ENCODE results near the gene GPRC5C. TPM values are rescaled to one million over a fixed set of nuclear protein-coding genes. Genes with fewer than 3 reads are reported as not detected.

The GPRC5C gene
- total and polyA plus RNA-seq, 2 of the 13 experiments (the other 11 are each of a cell fraction or from before 2014, with no cell fraction given), result 85.6 to 300 TPM

DNA sequence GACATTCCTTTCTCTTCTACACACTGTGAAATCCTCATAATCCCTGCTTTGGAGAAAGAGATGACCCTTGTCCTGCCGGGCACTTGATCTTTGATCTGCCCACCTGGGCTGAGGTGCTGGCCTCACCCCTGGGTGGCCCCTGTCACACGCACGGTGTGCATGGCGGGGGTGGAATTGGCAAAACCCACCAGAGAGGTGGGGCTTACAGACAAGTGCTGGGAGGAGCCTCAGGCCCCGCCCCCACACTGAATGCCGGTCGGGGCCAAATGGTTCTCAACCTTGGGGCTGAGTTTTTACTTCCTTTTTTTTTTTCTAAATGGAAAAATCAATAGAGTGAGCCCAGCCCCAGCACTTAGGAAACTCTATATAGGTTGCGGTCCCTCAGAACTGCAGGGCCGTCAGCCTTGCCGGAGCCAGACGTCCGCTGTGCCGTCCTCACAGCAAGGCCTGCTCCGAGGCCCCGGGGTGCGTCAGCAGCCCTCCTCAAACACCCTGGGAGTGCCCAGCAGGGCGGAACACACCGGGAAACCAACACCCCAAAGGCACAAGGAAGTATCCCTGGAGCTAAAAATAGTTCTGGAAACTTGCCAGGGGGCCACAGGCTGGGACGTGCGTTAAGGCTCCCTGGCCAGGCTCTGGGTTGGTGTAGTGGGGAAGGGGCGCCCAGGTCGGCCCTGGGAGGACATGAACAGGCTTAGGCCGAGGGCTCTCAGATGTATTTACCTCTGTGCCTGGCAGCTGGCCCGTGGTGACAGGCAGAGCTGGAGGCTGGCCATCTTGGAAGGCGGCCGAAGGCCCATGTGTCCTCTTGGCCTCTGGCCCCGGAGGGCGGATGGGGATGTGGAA is 11.0 kb downstream of the GPRC5C start (continued):
- TF ChIP-seq, protein P1, sequence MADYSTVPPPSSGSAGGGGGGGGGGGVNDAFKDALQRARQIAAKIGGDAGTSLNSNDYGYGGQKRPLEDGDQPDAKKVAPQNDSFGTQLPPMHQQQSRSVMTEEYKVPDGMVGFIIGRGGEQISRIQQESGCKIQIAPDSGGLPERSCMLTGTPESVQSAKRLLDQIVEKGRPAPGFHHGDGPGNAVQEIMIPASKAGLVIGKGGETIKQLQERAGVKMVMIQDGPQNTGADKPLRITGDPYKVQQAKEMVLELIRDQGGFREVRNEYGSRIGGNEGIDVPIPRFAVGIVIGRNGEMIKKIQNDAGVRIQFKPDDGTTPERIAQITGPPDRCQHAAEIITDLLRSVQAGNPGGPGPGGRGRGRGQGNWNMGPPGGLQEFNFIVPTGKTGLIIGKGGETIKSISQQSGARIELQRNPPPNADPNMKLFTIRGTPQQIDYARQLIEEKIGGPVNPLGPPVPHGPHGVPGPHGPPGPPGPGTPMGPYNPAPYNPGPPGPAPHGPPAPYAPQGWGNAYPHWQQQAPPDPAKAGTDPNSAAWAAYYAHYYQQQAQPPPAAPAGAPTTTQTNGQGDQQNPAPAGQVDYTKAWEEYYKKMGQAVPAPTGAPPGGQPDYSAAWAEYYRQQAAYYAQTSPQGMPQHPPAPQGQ (CRISPR knock-in tag; IDR thresholded peaks at IDR 0.05; ENCODE audit: borderline replicate concordance), result no peak; the same call in 1 of the 2 replicates
- peak; percentile 93 for TF ChIP-seq ZNF343 (CRISPR knock-in tag; IDR thresholded peaks at IDR 0.05)
- TF ChIP-seq, protein P2, sequence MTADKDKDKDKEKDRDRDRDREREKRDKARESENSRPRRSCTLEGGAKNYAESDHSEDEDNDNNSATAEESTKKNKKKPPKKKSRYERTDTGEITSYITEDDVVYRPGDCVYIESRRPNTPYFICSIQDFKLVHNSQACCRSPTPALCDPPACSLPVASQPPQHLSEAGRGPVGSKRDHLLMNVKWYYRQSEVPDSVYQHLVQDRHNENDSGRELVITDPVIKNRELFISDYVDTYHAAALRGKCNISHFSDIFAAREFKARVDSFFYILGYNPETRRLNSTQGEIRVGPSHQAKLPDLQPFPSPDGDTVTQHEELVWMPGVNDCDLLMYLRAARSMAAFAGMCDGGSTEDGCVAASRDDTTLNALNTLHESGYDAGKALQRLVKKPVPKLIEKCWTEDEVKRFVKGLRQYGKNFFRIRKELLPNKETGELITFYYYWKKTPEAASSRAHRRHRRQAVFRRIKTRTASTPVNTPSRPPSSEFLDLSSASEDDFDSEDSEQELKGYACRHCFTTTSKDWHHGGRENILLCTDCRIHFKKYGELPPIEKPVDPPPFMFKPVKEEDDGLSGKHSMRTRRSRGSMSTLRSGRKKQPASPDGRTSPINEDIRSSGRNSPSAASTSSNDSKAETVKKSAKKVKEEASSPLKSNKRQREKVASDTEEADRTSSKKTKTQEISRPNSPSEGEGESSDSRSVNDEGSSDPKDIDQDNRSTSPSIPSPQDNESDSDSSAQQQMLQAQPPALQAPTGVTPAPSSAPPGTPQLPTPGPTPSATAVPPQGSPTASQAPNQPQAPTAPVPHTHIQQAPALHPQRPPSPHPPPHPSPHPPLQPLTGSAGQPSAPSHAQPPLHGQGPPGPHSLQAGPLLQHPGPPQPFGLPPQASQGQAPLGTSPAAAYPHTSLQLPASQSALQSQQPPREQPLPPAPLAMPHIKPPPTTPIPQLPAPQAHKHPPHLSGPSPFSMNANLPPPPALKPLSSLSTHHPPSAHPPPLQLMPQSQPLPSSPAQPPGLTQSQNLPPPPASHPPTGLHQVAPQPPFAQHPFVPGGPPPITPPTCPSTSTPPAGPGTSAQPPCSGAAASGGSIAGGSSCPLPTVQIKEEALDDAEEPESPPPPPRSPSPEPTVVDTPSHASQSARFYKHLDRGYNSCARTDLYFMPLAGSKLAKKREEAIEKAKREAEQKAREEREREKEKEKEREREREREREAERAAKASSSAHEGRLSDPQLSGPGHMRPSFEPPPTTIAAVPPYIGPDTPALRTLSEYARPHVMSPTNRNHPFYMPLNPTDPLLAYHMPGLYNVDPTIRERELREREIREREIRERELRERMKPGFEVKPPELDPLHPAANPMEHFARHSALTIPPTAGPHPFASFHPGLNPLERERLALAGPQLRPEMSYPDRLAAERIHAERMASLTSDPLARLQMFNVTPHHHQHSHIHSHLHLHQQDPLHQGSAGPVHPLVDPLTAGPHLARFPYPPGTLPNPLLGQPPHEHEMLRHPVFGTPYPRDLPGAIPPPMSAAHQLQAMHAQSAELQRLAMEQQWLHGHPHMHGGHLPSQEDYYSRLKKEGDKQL (CRISPR knock-in tag; IDR thresholded peaks at IDR 0.05; ENCODE audit: low read depth), result peak; percentile 77
- TF ChIP-seq, protein P3, sequence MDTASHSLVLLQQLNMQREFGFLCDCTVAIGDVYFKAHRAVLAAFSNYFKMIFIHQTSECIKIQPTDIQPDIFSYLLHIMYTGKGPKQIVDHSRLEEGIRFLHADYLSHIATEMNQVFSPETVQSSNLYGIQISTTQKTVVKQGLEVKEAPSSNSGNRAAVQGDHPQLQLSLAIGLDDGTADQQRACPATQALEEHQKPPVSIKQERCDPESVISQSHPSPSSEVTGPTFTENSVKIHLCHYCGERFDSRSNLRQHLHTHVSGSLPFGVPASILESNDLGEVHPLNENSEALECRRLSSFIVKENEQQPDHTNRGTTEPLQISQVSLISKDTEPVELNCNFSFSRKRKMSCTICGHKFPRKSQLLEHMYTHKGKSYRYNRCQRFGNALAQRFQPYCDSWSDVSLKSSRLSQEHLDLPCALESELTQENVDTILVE (CRISPR knock-in tag; IDR thresholded peaks at IDR 0.05), result peak; percentile 64
- TF ChIP-seq ESRRA (CRISPR knock-in tag; IDR thresholded peaks at IDR 0.05; ENCODE audit: low read depth), result peak; percentile 93
- TF ChIP-seq, protein P4, sequence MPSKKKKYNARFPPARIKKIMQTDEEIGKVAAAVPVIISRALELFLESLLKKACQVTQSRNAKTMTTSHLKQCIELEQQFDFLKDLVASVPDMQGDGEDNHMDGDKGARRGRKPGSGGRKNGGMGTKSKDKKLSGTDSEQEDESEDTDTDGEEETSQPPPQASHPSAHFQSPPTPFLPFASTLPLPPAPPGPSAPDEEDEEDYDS (CRISPR knock-in tag; IDR thresholded peaks at IDR 0.05), result peak; percentile 95
- TF ChIP-seq CHD4 (IDR thresholded peaks at IDR 0.05; ENCODE audit: borderline replicate concordance, low read length), result peak; percentile 65; the same call in 1 of the 2 replicates
- TF ChIP-seq ZNF841 (CRISPR knock-in tag; IDR thresholded peaks at IDR 0.05; ENCODE audit: borderline replicate concordance), result no peak
- TF ChIP-seq ZNF367 (CRISPR knock-in tag; IDR thresholded peaks at IDR 0.05; ENCODE audit: borderline replicate concordance), result no peak
- TF ChIP-seq, protein P5, sequence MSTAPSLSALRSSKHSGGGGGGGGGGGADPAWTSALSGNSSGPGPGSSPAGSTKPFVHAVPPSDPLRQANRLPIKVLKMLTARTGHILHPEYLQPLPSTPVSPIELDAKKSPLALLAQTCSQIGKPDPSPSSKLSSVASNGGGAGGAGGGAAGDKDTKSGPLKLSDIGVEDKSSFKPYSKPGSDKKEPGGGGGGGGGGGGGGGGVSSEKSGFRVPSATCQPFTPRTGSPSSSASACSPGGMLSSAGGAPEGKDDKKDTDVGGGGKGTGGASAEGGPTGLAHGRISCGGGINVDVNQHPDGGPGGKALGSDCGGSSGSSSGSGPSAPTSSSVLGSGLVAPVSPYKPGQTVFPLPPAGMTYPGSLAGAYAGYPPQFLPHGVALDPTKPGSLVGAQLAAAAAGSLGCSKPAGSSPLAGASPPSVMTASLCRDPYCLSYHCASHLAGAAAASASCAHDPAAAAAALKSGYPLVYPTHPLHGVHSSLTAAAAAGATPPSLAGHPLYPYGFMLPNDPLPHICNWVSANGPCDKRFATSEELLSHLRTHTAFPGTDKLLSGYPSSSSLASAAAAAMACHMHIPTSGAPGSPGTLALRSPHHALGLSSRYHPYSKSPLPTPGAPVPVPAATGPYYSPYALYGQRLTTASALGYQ (CRISPR knock-in tag; IDR thresholded peaks at IDR 0.05), result peak; percentile 82
- no peak; the same call in 1 of the 2 replicates for TF ChIP-seq TOE1 (CRISPR knock-in tag; IDR thresholded peaks at IDR 0.05)
- TF ChIP-seq, protein P6, sequence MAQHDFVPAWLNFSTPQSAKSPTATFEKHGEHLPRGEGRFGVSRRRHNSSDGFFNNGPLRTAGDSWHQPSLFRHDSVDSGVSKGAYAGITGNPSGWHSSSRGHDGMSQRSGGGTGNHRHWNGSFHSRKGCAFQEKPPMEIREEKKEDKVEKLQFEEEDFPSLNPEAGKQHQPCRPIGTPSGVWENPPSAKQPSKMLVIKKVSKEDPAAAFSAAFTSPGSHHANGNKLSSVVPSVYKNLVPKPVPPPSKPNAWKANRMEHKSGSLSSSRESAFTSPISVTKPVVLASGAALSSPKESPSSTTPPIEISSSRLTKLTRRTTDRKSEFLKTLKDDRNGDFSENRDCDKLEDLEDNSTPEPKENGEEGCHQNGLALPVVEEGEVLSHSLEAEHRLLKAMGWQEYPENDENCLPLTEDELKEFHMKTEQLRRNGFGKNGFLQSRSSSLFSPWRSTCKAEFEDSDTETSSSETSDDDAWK (CRISPR knock-in tag; IDR thresholded peaks at IDR 0.05), result no peak
- TF ChIP-seq, protein P7, sequence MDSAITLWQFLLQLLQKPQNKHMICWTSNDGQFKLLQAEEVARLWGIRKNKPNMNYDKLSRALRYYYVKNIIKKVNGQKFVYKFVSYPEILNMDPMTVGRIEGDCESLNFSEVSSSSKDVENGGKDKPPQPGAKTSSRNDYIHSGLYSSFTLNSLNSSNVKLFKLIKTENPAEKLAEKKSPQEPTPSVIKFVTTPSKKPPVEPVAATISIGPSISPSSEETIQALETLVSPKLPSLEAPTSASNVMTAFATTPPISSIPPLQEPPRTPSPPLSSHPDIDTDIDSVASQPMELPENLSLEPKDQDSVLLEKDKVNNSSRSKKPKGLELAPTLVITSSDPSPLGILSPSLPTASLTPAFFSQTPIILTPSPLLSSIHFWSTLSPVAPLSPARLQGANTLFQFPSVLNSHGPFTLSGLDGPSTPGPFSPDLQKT (CRISPR knock-in tag; IDR thresholded peaks at IDR 0.05; ENCODE audit: borderline replicate concordance), result 0 out of 2 replicates have a peak, but pooled peaks have one; percentile 55

Data from HepG2 (cell line).